GM21526 (cell line): Measurements from ENCODE around the gene GLYAT.
A peak's percentile ranks its signal among the peaks of the same experiment; 100 is the strongest.
"Not testable (repeated sequence)": the region's sequence is repeated elsewhere in the genome, so short reads cannot be mapped to it uniquely, and the experiment has no call there.

ENCODE experiments used
- ATAC-seq: cut with Tn5 transposase; IDR thresholded peaks from one replicate; pipeline ENCODE4 v1.9.1; 2021; ENCODE audit warnings: moderate library complexity; ENCODE audit not compliant: unreplicated experiment, low FRiP score

The GLYAT gene

GRCh38 chr11:58685973-58686722 is 45.6 kb downstream of the GLYAT start:
- no peak for ATAC-seq

GRCh38 chr11:58682660-58683059 is 49.1 kb downstream of the GLYAT start:
- ATAC-seq: not testable (repeated sequence)

- ATAC-seq: not testable (repeated sequence)
Observed at GRCh38 chr11:58677536-58677935, 54.2 kb downstream of the GLYAT start.

GRCh38 chr11:58676563-58677135 is 55.1 kb downstream of the GLYAT start:
- ATAC-seq: no peak

- ATAC-seq: peak; percentile 85
Observed at GRCh38 chr11:58675334-58676155, 56.2 kb downstream of the GLYAT start.

GRCh38 chr11:58674609-58675008 is 57.1 kb downstream of the GLYAT start:
- ATAC-seq: no peak

- ATAC-seq: no peak
Observed at GRCh38 chr11:58671983-58672633, 59.6 kb downstream of the GLYAT start.

GRCh38 chr11:58659910-58660570 is 71.7 kb downstream of the GLYAT start:
- no peak for ATAC-seq

- no peak for ATAC-seq
Observed at GRCh38 chr11:58659404-58659803, 72.3 kb downstream of the GLYAT start.
